ENCODE data around the gene IGF2BP1. TPM values are rescaled to one million over a fixed set of nuclear protein-coding genes. Genes with fewer than 3 reads are reported as not detected.

The IGF2BP1 gene
- total RNA-seq, 1 experiment from 2014 or later, result 434 TPM

DNA sequence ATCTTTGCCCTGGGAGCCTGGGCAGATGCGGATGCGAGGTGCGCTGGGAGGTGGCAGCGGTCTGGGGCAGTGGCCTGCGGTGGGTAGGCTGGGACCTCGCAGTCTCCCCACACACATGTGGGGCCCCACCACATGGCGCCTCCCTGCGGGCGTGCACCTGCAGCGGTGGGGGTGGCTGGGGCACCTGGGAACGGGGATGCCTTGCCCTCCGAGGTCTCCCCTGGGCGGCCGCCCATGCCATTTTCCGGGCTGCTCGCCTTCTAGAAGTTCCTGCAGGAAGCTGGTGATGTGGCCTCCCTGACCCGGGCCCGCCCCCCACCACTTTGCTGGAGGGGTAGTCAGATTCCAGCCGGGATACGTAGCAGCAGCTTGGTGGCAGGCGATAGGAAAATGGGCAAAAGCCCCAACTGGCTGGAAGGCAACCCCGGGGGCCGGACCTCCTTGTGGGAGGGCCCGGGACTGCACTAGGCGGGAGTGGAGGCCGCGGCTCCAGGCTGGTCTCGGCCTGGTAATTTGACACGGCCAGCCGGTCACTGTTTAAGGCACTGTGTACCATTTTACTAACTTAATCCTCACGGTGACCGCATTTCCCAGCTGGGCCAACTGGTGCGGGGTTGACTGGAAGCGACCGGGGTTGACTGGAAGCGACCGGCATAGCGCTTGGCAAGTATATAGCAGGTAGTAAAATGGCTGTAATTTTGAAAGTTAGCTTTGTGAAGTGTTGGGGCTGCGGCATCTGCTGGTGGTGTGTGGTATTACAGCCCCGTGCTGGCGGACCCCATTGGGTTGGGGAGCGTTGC lies 38.5 kb downstream of the IGF2BP1 start:
- Mint-ChIP-seq H3K4me3 (peak overlapping the region in 1 of 2 experiments; percentile 9; a peak in 1 of 5 replicates), H3K9me3 (no peaks in the 10 kb centered on the region; a peak in 1 of 5 replicates), H3K27me3 (ENCODE audit: low read depth) (no peaks in the 10 kb centered on the region; the same call in 1 of the 2 replicates), H3K4me1 (peaks cover 24 to 31% of the 10 kb centered on the region in 2 experiments), H3K36me3 (ENCODE audit: insufficient read depth in 1 of 3, low read depth in 3 of 3) (peaks cover 39 to 81% (median 80%) of the 10 kb centered on the region in 3 experiments), H3K27ac (peak overlapping the region; percentile 60 to 98 (median 90); a peak in 6 of 7 replicates)
- Histone ChIP-seq H3K27me3 (ENCODE audit: insufficient read depth, low read length) (no peaks in the 10 kb centered on the region), H3K4me2 (ENCODE audit: insufficient read depth, insufficient read length, low read length) (no peak overlapping the region), H3K18ac (ENCODE audit: insufficient read length, low read depth, low read length) (no peak overlapping the region), H2AK5ac (ENCODE audit: insufficient read length, low read length) (no peak overlapping the region), H3K56ac (ENCODE audit: insufficient read length, low read depth, low read length) (no peak overlapping the region), H3K4ac (ENCODE audit: low read depth, low read length) (no peak overlapping the region), H3K14ac (ENCODE audit: insufficient read depth, low read length) (no peak overlapping the region), H3K79me1 (ENCODE audit: insufficient read depth, low read depth, low read length, poor library complexity, severe bottlenecking) (no peaks in the 10 kb centered on the region), H3K4me1 (ENCODE audit: insufficient read depth, low read length) (no peaks in the 10 kb centered on the region), H3K27ac (ENCODE audit: insufficient read length, low read depth, low read length) (peak overlapping the region; percentile 26), H4K91ac (ENCODE audit: insufficient read length, low read depth, low read length) (no peak overlapping the region), H3K9ac (ENCODE audit: extremely low read depth, insufficient read length, low read length) (no peak overlapping the region), H4K8ac (replicated peaks; ENCODE audit: insufficient read length, low read depth, low read length) (no peak overlapping the region), H4K5ac (ENCODE audit: insufficient read length, low read depth, low read length) (no peak overlapping the region), H4K20me1 (ENCODE audit: control insufficient read depth, insufficient read depth, insufficient read length) (no peaks in the 10 kb centered on the region), H2BK5ac (ENCODE audit: insufficient read length, low read length) (no peak overlapping the region), H2BK120ac (ENCODE audit: low read depth, low read length, poor library complexity, severe bottlenecking) (no peak overlapping the region), H2AFZ (ENCODE audit: low read length) (no peak overlapping the region), H3K23ac (ENCODE audit: insufficient read length, low read depth, low read length) (no peak overlapping the region), H2BK15ac (ENCODE audit: low read depth, low read length) (no peak overlapping the region), H3K9me3 (ENCODE audit: control insufficient read depth, low read depth, low read length) (no peaks in the 10 kb centered on the region), H2BK20ac (ENCODE audit: low read depth, low read length, poor library complexity, severe bottlenecking) (no peak overlapping the region), H3K79me2 (ENCODE audit: insufficient read depth, low read length) (no peaks in the 10 kb centered on the region), H3T11ph (ENCODE audit: low read length) (no peak overlapping the region), H3K23me2 (ENCODE audit: insufficient read length, low read depth, low read length, poor library complexity, severe bottlenecking) (no peaks in the 10 kb centered on the region), H2BK12ac (ENCODE audit: insufficient read length, low read depth, low read length) (no peak overlapping the region)
- TF ChIP-seq, protein P1, sequence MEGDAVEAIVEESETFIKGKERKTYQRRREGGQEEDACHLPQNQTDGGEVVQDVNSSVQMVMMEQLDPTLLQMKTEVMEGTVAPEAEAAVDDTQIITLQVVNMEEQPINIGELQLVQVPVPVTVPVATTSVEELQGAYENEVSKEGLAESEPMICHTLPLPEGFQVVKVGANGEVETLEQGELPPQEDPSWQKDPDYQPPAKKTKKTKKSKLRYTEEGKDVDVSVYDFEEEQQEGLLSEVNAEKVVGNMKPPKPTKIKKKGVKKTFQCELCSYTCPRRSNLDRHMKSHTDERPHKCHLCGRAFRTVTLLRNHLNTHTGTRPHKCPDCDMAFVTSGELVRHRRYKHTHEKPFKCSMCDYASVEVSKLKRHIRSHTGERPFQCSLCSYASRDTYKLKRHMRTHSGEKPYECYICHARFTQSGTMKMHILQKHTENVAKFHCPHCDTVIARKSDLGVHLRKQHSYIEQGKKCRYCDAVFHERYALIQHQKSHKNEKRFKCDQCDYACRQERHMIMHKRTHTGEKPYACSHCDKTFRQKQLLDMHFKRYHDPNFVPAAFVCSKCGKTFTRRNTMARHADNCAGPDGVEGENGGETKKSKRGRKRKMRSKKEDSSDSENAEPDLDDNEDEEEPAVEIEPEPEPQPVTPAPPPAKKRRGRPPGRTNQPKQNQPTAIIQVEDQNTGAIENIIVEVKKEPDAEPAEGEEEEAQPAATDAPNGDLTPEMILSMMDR (conservative IDR thresholded peaks at IDR 0.05), result peak; percentile 90
- peak; percentile 96 for DNase-seq
- no CpG with 5 or more reads among the region's 42 CpGs for WGBS (ENCODE audit: extremely low coverage, insufficient read length, low lambda C conversion rate)

All from H9 (cell line).